GM19324 (cell line): ENCODE measurements around the gene NDUFA8.

Experiments
- ATAC-seq: cut with Tn5 transposase; IDR thresholded peaks from one replicate; pipeline ENCODE4 v1.9.1; 2021; ENCODE audit warnings: mild to moderate bottlenecking, moderate library complexity; ENCODE audit not compliant: unreplicated experiment, low FRiP score

The NDUFA8 gene

DNA sequence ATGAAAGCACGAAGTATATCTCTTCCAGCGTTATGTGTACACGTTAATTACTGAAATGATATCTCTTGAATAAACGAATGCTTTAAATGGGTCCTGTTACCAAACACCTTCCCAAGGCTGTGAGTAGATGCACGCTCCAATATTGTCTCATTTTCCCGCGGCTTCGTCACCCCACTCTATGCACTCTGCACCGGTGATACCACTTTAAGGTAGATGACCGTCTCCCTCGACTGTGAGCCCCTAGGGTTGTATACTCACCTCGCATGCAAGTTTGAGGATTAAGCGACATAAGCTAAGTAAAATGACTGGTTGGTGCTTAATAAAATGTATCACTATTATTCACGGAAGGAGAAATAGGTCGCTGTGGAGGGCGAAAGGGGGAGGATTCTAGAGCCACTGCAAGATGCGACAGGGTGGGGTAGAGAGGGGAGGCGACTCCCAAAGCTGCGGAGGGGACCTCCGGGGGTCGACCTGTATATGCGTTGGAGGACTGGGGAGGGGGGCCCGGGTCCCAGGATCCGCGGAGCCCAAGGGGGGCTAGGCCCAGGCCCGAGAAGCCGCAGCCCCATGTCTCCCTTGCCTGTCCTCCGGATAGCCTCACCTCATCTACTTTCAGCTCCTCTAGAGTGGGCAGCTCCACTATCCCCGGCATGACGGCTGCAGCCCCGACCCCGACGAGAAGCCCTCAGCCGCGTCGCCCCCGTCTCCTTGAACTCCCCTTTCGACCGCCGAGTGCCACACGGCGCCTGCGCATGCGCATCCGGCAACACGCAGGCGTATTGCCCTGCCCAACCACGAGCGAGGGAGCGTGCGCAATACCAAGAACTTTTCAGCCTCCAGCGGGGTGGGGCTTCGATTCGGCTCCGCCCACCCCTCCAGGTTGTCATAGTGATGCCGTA lies at the start of gene NDUFA8, which contains the start of gene MORN5:
Gene NDUFA8, minus strand, starts transcription at position 754 of the 899 bp plus-strand sequence. Its CDS starts 102 bp downstream, at position 652.
Gene MORN5, plus strand, starts transcription at position 883 of the 899 bp plus-strand sequence. CDS start 65 bp downstream, outside the sequence.
- ATAC-seq: peak; percentile 92

DNA sequence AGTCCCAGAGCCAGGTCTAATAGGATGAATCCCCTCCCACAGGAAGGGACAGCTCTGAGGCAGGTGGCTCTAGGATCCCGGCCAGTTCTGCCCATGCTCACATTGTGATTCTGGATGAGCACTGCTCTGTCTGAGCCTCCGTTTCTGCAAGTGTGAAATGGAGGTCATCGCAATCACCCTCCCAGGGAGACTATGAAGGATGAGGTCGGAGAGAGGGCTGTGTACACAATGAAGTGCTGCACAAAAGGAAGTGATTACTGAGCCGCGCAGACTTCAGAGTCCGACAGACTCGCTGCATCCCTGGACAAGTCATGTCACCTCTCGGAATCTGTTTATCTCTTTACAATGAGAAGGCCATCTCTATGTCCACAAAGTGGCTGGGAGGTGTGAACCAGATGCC lies 47.5 kb upstream of the NDUFA8 start:
- no peak for ATAC-seq

DNA sequence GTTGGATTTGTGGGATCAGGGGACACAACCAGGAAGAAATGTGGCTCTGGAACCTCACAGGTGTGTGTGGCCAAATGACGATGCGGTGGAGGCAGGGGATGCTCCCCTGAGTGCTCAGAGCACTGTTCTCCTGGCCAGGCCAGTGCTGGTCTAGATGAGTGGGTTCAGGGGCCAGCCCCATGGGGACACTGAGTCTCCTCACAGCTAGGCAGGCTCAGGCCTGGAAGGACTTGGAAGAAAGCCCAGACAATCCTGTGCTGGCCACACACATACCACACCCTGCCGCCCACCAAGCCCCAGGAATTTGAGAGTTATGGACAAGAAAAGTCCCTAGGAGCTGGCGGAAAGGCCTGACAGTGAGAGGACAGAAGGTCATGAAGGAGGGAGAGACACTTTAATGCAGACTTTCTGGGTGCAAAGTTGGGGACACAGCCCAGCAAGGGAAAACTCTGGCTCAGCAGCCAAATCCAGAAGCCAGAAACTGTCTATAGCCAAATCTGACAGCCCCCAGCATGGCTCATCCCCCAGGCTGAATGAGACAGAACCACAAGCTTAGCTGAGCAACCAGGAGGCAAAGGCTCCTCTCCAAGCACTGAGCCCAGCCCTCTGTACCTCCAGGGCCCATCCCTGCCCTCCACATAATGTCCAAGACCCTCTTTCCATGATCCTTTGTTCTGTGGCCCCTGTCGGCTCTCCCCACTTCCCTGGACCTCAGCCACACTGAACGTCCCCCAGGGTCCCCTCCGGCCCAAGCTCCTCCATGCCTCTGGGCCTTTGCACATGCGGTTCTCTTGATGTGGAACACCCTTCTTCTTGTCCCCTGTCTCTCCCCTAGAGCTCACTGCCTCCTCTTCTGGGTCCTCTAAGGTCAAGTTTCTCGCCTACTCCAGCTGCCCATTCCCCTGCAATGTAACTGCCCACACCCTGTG lies 46.8 kb upstream of the NDUFA8 start:
- ATAC-seq: no peak

DNA sequence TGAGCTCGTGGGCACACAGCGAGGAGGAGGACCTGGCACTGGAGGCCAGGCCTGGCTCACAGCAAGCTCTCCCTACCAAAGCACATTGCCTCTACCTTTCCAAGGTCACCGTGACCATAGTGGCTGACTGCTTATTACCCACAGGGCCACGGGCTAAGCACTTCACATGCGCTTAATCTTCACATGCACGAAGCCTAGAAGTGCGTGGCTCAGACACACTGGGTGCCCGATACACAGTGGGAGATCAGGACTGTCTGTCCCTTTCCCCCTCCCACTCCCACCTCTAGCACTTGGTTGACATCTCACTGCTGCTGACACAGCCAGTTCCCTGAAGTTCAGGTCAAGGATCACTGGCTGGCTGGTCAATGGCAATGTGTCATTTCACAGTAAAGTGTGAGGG lies 45.6 kb upstream of the NDUFA8 start:
- no peak for ATAC-seq

DNA sequence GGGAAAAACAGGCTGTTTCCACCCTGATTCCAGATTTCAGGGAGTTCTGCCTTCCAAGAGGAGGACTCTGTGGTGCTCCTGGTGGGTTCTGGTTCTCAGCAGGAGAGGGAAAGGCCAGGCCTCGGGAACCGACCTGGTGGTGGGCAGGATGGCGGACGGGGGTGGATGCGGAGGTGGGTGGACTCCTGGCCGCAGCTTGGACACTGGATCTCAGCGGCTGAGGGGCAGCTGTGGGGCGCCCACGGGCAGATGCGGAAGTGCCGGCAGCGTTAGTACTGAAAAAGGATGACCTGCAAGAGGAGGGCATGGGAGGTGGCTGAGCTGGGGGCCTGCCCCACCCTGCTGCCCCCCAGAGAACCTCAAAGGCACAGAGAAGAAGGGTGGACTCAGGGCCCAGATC lies 44.9 kb upstream of the NDUFA8 start:
- ATAC-seq: no peak

DNA sequence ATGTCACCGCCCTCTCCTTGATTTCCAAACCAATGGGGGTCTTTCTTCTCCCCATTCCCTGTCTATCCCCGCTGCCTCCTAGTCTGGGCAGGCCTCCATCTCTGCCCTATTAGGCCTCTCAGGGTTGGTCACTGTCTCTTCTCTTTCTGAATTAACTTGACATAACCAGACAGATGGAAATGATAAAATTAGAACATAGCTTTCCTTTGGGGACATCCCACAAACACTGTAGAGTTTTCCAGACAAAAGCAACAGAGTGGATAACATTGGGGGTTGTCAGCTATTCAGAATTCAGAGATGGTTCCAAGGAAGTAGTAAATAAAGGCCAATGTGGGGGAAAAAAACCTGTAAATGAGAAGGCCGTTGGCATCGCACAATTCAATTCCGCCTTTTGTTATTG lies 44.5 kb upstream of the NDUFA8 start:
- ATAC-seq: no peak

DNA sequence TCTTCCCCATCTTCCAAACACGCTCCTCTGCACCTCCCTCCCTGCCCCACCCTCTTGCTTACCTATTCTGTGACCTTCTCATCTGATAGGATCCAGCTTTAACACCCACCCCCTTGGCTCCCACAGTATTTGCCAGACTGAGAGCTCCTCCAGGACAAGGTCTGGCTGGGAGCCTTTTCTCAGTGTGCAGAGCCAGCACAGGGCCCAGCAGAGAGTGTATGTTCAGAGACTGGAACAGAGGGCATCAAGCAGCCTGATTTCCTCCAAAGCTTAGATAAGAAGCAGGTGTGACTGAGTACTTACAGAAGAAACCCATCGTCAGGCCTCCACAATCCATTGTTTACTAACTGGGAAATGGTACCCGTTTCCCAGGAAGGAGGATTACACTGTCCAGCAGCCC lies 42.5 kb upstream of the NDUFA8 start:
- no peak for ATAC-seq

DNA sequence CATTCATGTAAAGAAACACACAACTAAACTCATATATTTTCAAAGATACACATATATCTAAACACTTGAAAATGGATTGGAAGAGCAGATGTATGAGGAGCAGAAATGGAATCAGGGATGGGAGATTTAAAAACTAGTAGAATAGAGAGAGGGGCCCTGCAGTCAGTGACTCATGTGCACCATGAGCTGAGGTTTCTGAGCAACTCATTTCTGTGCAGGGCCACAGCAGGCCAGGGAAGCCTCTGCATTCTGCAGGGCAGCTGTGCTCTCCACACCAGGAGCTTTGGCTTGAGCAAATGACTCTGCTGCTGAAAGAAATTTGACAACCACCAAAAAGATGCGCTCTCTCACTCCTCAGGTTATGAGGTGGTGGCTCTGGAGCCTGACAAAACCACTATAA lies 42.1 kb upstream of the NDUFA8 start:
- no peak for ATAC-seq

DNA sequence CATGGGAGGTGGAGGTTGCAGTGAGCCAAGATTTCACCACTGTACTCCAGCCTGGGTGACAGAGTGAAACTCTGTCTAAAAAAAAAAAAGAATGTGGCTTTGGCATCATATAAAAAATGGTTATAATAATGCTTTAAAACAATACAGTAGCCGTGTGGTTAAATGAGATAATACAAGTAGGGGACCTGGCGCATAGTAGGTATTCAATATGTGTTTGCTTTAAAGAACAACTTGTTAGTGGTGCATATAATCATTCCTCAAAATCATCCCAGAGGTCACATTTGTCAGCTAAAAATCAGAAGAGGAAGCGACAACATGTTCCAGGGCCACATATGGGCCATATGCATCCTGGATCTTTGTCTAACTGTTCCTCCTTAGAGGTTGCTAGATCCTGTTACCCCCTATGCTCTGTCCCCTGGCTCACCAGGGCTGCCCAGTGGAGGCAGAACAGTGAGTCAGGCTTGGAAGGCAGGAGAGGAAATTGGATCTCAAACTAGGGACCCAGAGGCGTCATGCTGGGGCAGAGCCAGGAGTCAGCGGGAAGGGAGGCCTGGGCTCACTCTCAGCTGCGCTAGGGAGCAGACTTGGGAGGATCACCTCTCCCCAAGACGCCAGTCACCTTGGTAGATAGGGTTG lies 41.5 kb upstream of the NDUFA8 start:
- ATAC-seq: no peak

DNA sequence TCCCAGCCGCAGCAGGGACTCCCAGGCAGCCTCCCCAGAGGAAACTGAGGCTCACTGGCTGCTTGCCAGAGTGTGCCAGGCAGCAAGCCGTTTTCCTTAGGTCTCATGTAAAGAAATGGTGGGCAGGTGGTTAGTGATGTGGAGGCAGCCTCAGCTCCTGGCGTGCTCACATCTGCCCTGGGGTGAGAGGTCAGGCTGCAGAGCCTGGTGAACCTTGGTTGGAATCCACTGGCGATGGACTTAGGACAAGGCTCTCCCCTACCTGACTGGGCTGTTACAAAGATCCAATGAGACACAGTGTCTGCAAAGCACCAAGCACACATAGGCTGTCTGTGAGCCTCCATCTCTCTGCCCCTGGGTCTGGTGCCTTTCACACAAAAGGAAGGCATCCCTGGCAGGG lies 38.3 kb upstream of the NDUFA8 start:
- ATAC-seq: no peak

DNA sequence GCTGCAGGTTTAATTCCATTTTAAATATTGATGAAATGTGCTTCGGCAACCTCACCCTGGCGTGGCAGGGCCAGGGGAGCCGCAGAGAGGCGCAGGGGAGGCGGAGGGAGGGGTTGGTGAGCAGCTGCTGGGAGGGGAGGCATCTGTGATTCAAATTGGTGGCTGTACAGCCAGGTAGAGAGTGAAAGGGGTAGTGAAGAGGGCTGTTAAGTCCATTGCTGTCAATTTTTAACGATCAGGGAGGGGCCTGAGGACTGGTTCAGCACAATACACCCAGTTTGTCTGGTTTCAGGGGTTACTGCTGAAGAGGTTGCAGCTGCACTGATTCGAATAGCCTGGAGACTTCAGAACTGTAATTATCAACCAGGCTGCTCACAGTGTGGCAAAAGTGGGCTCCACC lies 37.8 kb upstream of the NDUFA8 start:
- no peak for ATAC-seq

DNA sequence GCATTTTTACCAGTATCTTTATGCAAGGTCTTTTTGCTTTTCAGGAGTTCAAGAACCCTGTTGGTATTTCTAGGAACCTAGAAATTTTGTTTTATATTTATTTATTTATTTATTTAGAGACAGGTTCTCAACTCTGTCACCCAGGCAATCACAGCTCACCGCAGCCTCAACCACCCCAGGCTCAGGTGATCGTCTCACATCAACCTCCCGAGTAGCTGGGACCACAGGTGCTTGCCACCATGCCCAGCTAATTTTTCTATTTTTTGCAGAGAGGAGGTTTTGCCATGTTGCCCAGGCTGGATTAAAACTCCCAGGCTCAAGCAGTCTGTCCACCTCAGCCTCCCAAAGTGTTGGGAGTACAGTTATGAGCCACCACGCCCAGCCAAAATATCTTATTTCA lies 36.3 kb upstream of the NDUFA8 start:
- no peak for ATAC-seq

DNA sequence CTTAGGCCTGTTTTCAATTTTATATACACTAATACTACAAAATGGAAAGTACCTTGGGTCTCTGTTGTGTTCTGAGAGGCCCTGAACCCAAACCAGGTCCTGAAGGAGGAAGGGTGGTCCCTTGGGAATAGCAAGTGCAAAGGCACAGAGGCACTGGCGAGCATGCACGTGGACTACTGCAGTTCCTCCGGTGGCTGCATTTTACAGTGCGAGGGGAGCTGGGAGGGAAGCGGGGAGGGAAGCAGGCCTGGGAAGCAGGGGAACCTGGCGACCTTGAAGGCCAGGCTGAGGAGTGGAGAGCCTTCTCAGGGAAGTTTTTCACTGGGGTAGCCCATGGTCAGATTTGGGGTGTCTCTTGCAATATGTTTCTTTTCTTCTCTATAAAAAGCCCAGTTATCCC lies 34.1 kb upstream of the NDUFA8 start:
- no peak for ATAC-seq

DNA sequence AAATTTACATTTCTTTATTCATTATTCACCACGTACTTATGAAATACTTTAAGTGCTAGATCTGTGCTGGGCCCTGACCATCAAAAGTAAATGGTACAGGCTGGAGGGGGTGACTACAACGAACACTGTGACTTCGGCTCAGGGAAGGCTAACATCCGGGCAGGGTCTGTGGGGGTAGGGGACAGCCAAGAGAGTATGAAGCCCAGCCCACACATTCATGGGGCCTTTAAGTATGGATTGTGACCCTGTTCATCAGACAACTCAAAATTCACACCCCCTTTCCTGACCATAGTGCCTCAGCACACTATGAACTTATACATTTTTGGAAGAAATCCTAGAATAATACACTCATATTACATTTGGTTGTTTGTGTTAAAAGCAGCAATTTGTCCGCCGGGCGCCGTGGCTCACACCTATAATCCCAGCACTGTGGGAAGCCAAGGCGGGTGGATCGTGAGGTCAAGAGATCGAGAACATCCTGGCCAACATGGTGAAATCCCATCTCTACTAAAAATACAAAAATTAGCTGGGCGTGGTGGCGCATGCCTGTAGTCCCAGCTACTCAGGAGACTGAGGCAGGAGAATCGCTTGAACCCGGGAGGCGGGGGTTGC lies 33.4 kb upstream of the NDUFA8 start:
- no peak for ATAC-seq

DNA sequence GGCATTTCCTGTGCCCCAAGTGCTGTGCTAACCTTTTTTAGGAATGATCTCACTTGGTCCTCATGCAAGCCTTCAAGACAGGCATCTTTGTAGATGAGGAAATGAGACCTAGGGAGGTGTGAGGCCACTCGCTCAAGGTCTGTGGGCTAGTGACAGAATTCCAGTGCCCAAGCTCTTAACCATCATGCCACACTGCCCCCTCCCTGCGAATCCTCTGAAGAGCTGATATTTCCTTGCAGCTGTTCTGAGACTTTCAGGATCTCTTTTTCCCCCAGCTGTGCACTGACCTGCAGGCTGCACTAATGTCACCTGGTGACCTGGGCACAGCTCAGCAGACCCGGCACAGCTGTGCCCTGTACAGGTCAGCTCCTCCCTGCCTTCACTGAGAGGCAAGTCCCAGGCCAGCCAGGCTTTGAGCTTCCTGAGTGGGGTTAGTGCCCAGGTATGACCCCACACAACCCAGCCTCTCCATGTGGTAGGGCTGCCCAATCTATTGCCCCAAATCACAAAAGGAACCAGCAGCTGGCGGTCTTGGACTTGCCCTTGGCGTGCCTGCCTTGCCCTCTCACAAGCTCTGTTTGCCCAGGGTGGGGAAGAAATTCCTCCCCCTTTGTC lies 32.8 kb upstream of the NDUFA8 start:
- no peak for ATAC-seq

DNA sequence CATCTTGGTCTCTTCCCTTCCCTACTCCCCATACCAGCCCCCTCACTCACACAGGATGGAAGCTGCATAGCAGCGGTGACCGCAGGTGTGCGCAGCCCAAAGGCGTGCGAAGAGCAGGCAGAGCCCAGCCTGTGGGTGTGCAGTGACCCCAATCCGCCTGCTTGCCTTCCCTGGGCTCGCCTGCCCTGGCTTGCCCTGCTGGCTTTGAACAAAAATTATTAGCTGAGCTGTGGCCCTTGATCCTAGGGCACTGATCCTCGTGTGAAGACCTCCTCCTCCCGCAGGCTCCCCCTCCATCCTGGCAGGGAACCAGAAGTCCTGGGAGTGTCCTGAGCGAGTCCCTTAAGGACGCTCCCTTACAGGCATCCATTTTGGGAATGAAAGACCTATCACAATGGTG lies 32.0 kb upstream of the NDUFA8 start:
- ATAC-seq: no peak

DNA sequence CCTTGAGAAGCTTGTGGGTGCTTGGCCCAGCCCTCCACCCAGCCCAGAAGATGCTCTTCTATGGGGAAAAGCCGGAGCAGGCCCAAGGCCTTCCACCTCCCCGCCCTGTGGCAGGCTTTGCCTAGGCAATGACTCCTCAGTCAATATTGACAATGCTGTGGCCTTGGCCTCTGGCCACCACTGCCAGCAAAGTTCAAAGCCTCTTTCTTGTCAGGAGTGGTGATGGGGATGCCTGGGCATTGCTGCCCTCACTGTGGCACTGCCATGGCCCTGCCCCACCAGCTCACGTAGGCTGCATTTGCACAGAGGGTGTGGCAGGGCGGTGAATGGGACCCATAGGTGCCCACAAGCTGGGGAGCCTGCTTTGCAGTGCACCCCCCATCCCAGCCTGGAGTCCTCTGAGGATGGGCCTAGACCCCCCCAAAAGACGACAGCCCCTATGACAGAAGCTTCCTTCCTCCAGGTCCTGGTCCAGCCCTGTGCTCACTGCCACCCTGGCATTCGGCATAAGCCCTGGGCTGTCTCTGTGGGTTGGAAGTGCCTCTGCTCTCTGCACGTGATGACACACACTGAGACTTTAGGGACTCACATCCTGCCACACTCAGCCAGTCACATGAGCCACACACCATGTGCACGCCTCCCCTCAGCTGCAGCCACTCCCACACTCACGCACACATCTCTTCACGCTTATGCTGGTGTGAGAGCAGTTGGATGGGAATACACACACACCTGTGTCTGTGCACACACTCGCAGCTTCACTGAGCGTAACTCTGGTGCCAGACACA lies 31.2 kb upstream of the NDUFA8 start:
- no peak for ATAC-seq

DNA sequence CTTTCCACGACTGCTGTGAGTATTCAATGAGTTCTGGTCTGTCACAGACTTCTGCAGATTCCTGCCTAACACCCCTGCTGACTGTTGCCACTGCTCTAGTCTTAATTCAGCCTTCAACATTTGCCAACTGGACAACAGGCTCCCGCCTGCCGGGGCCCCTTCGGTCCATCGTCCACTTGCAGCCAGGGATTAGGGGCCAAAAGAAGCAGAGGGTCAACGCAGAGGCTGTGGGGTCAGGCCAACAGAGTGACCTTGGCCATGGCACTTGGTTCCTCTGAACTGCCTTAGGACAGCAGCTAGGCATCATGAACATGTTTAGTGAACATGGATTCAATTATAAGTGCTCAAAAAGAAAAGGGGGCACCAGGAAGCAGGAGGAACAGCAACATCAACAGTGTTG lies 28.8 kb upstream of the NDUFA8 start:
- no peak for ATAC-seq

DNA sequence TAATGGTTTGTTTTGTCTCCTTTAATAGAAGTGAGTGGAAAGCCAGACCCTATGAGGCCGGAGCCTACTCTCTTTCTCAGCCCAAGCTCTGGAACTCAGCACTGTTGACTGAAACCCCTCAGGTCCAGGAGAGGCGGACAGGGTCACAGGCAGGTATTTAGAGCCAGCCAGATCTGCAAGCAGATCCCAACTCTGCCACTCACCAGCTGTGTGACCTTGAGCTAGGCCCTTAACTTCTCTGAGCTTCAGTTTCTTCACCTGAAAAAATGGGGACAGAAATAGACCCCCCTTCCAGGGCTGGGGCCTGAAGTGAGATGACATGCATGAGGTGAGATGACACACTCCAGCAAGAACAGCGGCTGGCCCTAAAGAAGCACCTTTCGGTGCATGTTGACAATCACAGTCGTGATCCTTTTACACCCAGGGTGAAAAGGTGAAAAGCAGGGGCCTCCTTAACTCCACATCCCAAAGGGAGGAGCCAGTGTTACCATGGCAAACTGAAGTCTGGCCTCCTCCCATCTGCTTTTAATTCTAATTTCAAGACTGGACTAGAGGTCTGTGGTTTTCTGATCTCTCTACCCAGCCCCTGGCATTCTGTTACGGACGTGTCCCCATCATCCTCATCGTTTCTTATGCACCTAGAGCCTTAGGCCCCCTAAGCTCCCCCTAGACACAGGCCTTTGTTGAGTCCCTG lies 27.3 kb upstream of the NDUFA8 start:
- ATAC-seq: no peak
